ENCODE data around the gene FGF22.

DNA sequence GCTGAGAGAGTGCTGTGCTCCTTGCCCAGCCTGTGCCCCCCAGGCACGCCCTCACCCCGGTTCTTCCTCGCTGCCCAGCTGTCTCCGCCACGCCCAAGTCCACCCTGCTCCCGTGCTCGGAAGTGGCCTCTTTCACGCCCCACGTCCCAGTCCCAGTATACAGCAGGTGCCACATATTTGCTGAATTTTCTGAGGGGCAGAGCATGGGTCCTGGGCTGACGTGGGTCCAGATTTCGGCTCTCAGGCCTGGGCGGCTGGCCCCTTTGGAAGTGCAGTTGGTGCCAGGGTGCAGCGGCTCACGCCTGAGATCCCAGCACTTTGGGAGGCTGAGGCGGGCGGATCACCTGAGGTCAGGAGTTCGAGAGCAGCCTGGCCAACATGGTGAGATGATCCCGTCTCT lies 46.6 kb upstream of the FGF22 start:
- TF ChIP-seq, protein P1, sequence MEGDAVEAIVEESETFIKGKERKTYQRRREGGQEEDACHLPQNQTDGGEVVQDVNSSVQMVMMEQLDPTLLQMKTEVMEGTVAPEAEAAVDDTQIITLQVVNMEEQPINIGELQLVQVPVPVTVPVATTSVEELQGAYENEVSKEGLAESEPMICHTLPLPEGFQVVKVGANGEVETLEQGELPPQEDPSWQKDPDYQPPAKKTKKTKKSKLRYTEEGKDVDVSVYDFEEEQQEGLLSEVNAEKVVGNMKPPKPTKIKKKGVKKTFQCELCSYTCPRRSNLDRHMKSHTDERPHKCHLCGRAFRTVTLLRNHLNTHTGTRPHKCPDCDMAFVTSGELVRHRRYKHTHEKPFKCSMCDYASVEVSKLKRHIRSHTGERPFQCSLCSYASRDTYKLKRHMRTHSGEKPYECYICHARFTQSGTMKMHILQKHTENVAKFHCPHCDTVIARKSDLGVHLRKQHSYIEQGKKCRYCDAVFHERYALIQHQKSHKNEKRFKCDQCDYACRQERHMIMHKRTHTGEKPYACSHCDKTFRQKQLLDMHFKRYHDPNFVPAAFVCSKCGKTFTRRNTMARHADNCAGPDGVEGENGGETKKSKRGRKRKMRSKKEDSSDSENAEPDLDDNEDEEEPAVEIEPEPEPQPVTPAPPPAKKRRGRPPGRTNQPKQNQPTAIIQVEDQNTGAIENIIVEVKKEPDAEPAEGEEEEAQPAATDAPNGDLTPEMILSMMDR (IDR thresholded peaks at IDR 0.05): no peak
- no peak for TF ChIP-seq ZFX (IDR thresholded peaks at IDR 0.05; ENCODE audit: borderline replicate concordance)
